A375 (cell line): ENCODE data around the gene TMEM47. TPM values are rescaled to one million over a fixed set of nuclear protein-coding genes. Genes with fewer than 3 reads are reported as not detected.

Source experiments
- total RNA-seq: library from RNA; depleted of rRNA; stranded (reverse); fragments of >200 nt; shearing (Covaris generic); gene quantifications from 2 replicates; pipeline ENCODE4 v1.2.3, GENCODE V29; 2014; rRNA removed

The TMEM47 gene
- 3.6 and 6.8 TPM in 2 replicates for total RNA-seq

GRCh38 chrX:34656842-34657725 lies at the start of gene TMEM47:
TMEM47 (minus strand) TSS chrX:34657285; CDS start chrX:34657029, 256 bp downstream.

